Measurements from ENCODE around the gene FBXO31. TPM values are rescaled to one million over a fixed set of nuclear protein-coding genes. Genes with fewer than 3 reads are reported as not detected.
"Not testable (repeated sequence)": the region's sequence is repeated elsewhere in the genome, so short reads cannot be mapped to it uniquely, and the experiment has no call there.

The FBXO31 gene
- polyA plus RNA-seq, 1 donor from 2014 or later: 20.6 TPM

DNA sequence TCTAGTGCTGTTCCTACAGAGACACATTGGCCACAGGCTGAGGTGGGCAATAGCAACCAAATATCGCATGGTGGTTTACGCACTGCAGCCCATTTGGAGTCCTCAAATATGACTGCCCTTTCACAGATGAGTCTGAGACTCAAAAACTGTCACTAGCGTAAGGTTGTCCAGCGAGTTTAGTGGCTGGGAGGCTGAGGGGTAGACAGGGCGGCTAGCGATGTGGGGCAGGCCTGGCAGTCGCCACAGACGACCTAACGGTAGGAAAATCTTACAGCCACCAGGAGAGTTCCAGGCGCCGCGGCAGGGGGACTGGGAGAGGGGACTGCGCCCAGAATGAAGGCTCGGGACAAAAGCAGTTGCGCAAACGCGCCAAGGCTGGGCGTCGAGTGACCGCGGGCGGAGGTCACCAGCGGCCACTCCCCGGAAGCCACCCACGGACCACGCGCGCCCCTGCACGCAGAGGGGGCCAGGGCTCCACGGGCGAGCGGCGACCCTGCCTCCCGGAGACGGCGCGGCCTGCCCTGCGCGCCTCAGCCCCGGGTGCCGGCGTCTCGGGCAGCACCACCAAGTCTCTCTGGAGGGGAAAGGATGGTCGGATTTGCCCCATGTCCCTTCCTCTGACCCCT lies 7.9 kb upstream of the FBXO31 start:
- Histone ChIP-seq H3K79me2 (replicated peaks; ENCODE audit: insufficient read depth, low read length) (peaks cover 27% of the 10 kb centered on the region), H3K36me3 (ENCODE audit: insufficient read depth, low read length) (no peaks in the 10 kb centered on the region), H3F3A (ENCODE audit: insufficient read depth, low read length, poor library complexity, severe bottlenecking) (peaks cover 3% of the 10 kb centered on the region), H4K20me1 (ENCODE audit: insufficient read depth) (peaks cover 5% of the 10 kb centered on the region), H3K4me2 (ENCODE audit: low read length) (peak overlapping the region; percentile 76), H3K9me3 (ENCODE audit: low read length) (no peaks in the 10 kb centered on the region), H3K9me2 (ENCODE audit: insufficient read depth, low read length) (no peaks in the 10 kb centered on the region), H3K27ac (ENCODE audit: low read length) (peak overlapping the region; percentile 81), H2AFZ (ENCODE audit: low read depth, low read length) (peak overlapping the region; percentile 25), H3K9ac (ENCODE audit: low read length) (peak overlapping the region; percentile 87), H3K4me3 (ENCODE audit: low read length) (peak overlapping the region; percentile 93), H3K27me3 (ENCODE audit: insufficient read depth, low read depth, low read length) (no peaks in the 10 kb centered on the region)
- TF ChIP-seq, protein P1, sequence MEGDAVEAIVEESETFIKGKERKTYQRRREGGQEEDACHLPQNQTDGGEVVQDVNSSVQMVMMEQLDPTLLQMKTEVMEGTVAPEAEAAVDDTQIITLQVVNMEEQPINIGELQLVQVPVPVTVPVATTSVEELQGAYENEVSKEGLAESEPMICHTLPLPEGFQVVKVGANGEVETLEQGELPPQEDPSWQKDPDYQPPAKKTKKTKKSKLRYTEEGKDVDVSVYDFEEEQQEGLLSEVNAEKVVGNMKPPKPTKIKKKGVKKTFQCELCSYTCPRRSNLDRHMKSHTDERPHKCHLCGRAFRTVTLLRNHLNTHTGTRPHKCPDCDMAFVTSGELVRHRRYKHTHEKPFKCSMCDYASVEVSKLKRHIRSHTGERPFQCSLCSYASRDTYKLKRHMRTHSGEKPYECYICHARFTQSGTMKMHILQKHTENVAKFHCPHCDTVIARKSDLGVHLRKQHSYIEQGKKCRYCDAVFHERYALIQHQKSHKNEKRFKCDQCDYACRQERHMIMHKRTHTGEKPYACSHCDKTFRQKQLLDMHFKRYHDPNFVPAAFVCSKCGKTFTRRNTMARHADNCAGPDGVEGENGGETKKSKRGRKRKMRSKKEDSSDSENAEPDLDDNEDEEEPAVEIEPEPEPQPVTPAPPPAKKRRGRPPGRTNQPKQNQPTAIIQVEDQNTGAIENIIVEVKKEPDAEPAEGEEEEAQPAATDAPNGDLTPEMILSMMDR (IDR thresholded peaks at IDR 0.05; ENCODE audit: poor library complexity, severe bottlenecking): no peak
- TF ChIP-seq SMC3 (conservative IDR thresholded peaks at IDR 0.05; ENCODE audit: poor library complexity): peak; percentile 18

DNA sequence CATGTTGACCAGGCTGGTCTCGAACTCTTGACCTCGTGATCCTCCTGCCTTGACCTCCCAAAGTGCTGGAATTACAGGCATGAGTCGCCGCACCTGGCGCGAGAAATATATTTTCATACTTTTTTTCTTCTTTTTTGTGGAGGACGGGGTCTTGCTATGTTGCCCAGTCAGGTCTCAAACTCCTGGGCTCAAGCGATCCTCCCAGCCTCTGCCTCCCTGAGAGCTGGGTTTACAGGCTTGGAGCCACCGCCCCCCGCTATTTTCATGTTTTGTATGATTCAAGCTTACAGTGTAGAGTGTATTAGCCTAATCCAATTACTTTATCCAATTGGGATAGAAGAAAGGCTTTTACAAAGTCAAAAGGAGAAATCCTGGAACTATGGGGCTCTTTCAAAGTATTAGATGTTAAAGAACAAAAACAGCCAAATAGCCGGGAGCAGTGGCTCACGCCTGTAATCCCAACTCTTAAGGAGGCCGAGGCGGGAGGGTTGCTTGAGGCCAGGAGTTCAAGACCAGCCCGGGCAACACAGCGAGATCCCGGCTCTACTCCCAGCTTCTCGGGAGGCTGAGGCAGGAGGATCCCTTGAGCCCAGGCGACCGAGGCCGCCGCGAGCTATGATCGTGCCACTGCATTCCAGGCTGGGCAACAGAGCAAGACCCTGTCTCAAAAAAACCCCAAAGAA lies 7.2 kb upstream of the FBXO31 start:
- H3K36me3 ChIP-seq (ENCODE audit: insufficient read depth, low read length): no peaks in the 10 kb centered on the region
- no peak overlapping the region for H2AFZ ChIP-seq (ENCODE audit: low read depth, low read length)
- no peaks in the 10 kb centered on the region for H3K9me3 ChIP-seq (ENCODE audit: low read length)

DNA sequence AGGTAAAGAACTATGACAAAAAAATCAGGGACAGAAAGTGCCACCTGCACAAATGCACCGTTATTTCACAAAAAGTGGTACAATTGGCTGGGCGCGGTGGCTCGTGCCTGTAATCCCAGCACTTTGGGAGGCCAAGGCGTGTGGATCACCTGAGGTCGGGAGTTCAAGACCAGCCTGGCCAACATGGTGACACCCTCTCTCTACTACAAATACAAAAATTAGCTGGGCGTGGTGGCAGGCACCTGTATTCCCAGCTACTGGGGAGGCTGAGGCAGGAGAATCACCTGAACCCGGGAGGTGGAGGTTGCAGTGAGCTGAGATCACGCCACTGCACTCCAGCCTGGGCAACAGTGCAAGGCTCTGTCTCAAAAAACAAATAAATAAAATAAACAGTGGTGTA lies 6.3 kb upstream of the FBXO31 start:
- H3K9ac ChIP-seq (ENCODE audit: low read length); H3F3A ChIP-seq (ENCODE audit: insufficient read depth, low read length, poor library complexity, severe bottlenecking); H3K4me3 ChIP-seq (ENCODE audit: low read length); H4K20me1 ChIP-seq (ENCODE audit: insufficient read depth); H2AFZ ChIP-seq (ENCODE audit: low read depth, low read length); H3K4me2 ChIP-seq (ENCODE audit: low read length); H3K9me2 ChIP-seq (ENCODE audit: insufficient read depth, low read length); H3K36me3 ChIP-seq (ENCODE audit: insufficient read depth, low read length); H3K27me3 ChIP-seq (ENCODE audit: insufficient read depth, low read depth, low read length); H3K27ac ChIP-seq (ENCODE audit: low read length); H3K9me3 ChIP-seq (ENCODE audit: low read length): not testable (repeated sequence)
- peaks cover 20% of the 10 kb centered on the region for H3K79me2 ChIP-seq (replicated peaks; ENCODE audit: insufficient read depth, low read length)

More for the DNA sequence above, 7.2 kb upstream of the FBXO31 start:
- H3F3A ChIP-seq (ENCODE audit: insufficient read depth, low read length, poor library complexity, severe bottlenecking): peaks cover 3% of the 10 kb centered on the region
- peak overlapping the region; percentile 87 for H3K9ac ChIP-seq (ENCODE audit: low read length)
- no peaks in the 10 kb centered on the region for H3K27me3 ChIP-seq (ENCODE audit: insufficient read depth, low read depth, low read length)
- H3K4me3 ChIP-seq (ENCODE audit: low read length): peak overlapping the region; percentile 93
- no peaks in the 10 kb centered on the region for H3K9me2 ChIP-seq (ENCODE audit: insufficient read depth, low read length)
- peak overlapping the region; percentile 81 for H3K27ac ChIP-seq (ENCODE audit: low read length)
- no peak for TF ChIP-seq SMC3 (conservative IDR thresholded peaks at IDR 0.05; ENCODE audit: poor library complexity)
- TF ChIP-seq EZH2 (IDR thresholded peaks at IDR 0.05; ENCODE audit: borderline replicate concordance, insufficient read depth, low read length, poor library complexity, severe bottlenecking): no peak
- TF ChIP-seq TAF1 (IDR thresholded peaks at IDR 0.05; ENCODE audit: low read depth): no peak
- TF ChIP-seq, protein P1 (IDR thresholded peaks at IDR 0.05; ENCODE audit: poor library complexity, severe bottlenecking): no peak
- no peak for TF ChIP-seq REST (IDR thresholded peaks at IDR 0.05; ENCODE audit: borderline replicate concordance)
- no peak for TF ChIP-seq RAD21 (conservative IDR thresholded peaks at IDR 0.05)
- no peak for TF ChIP-seq EP300 (conservative IDR thresholded peaks at IDR 0.05; ENCODE audit: poor library complexity, severe bottlenecking)
- no peak for TF ChIP-seq POLR2AphosphoS5 (IDR thresholded peaks at IDR 0.05)
- TF ChIP-seq MXI1 (conservative IDR thresholded peaks at IDR 0.05; ENCODE audit: poor library complexity, severe bottlenecking): no peak
- H4K20me1 ChIP-seq (ENCODE audit: insufficient read depth): peaks cover 5% of the 10 kb centered on the region
- peak overlapping the region; percentile 76 for H3K4me2 ChIP-seq (ENCODE audit: low read length)
- H3K79me2 ChIP-seq (replicated peaks; ENCODE audit: insufficient read depth, low read length): peaks cover 27% of the 10 kb centered on the region
